ENCODE results near the gene XPO6. TPM values are rescaled to one million over a fixed set of nuclear protein-coding genes. Genes with fewer than 3 reads are reported as not detected.

XPO6 gene
- total RNA-seq, 1 experiment from 2014 or later, result 162 TPM

DNA sequence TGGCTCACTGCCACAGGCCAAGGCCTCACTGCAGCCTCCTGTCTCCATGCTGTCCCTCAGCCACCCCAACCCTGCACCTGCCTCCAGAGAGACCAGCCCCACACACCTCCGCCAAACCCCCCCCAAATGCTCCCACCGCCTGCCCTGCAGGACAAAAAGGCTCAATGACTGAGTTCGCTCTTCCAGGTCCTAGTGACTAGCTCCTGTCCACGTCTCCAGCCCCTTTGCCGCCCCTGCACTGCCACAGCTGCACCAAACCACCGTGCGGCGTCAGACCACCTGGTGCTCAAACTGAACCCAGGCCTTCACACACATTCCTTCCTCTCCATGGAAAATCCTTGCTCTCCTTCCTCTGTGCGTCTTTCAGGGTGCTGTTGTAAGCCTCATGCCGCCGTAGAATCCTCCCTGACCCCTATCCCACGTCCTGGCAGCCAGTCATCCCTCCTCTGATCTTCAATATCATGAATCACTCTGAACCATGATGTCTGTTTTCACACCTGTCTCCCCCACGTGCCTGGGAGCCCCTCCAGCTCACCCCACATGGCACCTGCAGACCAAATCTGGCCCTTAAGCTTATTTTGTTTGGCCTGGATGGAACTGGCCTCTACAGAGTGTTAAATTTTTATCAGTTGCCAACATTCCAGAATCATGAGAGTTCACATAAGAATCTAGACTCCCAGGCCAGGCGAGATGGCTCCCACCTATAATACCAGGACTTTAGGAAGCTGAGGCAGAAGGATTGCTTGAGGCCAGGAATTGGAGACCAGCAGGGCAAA is 144.0 kb downstream of the XPO6 start (continued):
- TF ChIP-seq EZH2 (IDR thresholded peaks at IDR 0.05) (no peak), EGR1 (IDR thresholded peaks at IDR 0.05; ENCODE audit: low read depth) (no peak), ELF1 (IDR thresholded peaks at IDR 0.05; ENCODE audit: borderline replicate concordance, low read depth) (no peak), POLR2A (IDR thresholded peaks at IDR 0.05; ENCODE audit: borderline replicate concordance, extremely low read depth, insufficient read depth, insufficient read length) (no peak), YY1 (IDR thresholded peaks at IDR 0.05; ENCODE audit: extremely low read depth, insufficient replicate concordance, low read depth, low read length) (no peak)
- TF ChIP-seq, protein P1, sequence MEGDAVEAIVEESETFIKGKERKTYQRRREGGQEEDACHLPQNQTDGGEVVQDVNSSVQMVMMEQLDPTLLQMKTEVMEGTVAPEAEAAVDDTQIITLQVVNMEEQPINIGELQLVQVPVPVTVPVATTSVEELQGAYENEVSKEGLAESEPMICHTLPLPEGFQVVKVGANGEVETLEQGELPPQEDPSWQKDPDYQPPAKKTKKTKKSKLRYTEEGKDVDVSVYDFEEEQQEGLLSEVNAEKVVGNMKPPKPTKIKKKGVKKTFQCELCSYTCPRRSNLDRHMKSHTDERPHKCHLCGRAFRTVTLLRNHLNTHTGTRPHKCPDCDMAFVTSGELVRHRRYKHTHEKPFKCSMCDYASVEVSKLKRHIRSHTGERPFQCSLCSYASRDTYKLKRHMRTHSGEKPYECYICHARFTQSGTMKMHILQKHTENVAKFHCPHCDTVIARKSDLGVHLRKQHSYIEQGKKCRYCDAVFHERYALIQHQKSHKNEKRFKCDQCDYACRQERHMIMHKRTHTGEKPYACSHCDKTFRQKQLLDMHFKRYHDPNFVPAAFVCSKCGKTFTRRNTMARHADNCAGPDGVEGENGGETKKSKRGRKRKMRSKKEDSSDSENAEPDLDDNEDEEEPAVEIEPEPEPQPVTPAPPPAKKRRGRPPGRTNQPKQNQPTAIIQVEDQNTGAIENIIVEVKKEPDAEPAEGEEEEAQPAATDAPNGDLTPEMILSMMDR (IDR thresholded peaks at IDR 0.05 in 2 of 3, conservative IDR thresholded peaks at IDR 0.05 in 1 of 3; ENCODE audit: borderline replicate concordance in 1 of 3, insufficient read depth in 1 of 3, low read depth in 2 of 3, low read length in 2 of 3), result no peak

- Histone ChIP-seq H3K79me2 (ENCODE audit: insufficient read depth, low read length) (no peaks in the 10 kb centered on the region), H3K27ac (ENCODE audit: low read depth, low read length) (no peak overlapping the region), H3K9me2 (ENCODE audit: insufficient read depth) (no peaks in the 10 kb centered on the region), H3K36me3 (ENCODE audit: control insufficient read depth in 1 of 2, insufficient read depth in 2 of 2, low read length in 2 of 2) (no peaks in the 10 kb centered on the region), H3K9me3 (ENCODE audit: control insufficient read depth in 1 of 2, insufficient read depth in 1 of 2, low read depth in 1 of 2, low read length in 2 of 2) (no peaks in the 10 kb centered on the region), H3K4me1 (ENCODE audit: control insufficient read depth in 1 of 2, insufficient read depth in 2 of 2, low read length in 2 of 2) (no peaks in the 10 kb centered on the region), H4K20me1 (ENCODE audit: insufficient read depth) (no peaks in the 10 kb centered on the region), H3K4me3 (replicated peaks in 1 of 2; ENCODE audit: low read depth in 1 of 2, low read length in 2 of 2) (no peak overlapping the region), H3K4me2 (ENCODE audit: low read length) (no peak overlapping the region), H3K9ac (ENCODE audit: low read length) (no peak overlapping the region), H2AFZ (ENCODE audit: low read depth, low read length, poor library complexity, severe bottlenecking) (no peak overlapping the region), H3K27me3 (ENCODE audit: insufficient read depth, low read length) (peaks cover 8% of the 10 kb centered on the region; the same call in 1 of the 2 replicates)
- ChIA-PET RAD21 (ENCODE audit: low non-redundant PET in 1 of 2, low total read pairs in 2 of 2, uncharacterized antibody in 2 of 2, unreplicated experiment in 2 of 2) (no interaction called here), POLR2A (no interaction called here), CTCF (no interaction called here)
- TF ChIP-seq JUND (IDR thresholded peaks at IDR 0.05) (no peak), POLR2A (IDR thresholded peaks at IDR 0.05; ENCODE audit: borderline replicate concordance, extremely low read depth, insufficient read depth, insufficient read length) (no peak)
- intact Hi-C loops (cut with micrococcal nuclease), result no loop called here
- ATAC-seq, result no peak
- no TSS peak for BruUV-seq (replicated peaks)
- DNase-seq (ENCODE audit: low read depth, low spot score), result no peak
These were observed 147.0 kb downstream of the XPO6 start for GRCh38 chr16:28064706-28065249.

Data from HCT116 (cell line).